Activated T-cell treated with anti-CD3 and anti-CD28 coated beads, Interleukin-2, amount 50 U/mL, for 24 hours (primary cell): ENCODE measurements around the gene TAF6.
A peak's percentile ranks its signal among the peaks of the same experiment; 100 is the strongest.

Experiments
- DNase-seq: peaks from one replicate; pipeline ENCODE4 v3.0.0-alpha.2; 2020
- H3K27ac Mint-ChIP-seq: 2 replicates; pipeline ENCODE4 v1.8.0; 2020; ENCODE audit warnings: mild to moderate bottlenecking, mixed read lengths
- H3K27me3 Mint-ChIP-seq: 2 replicates; pipeline ENCODE4 v1.8.0; 2020; ENCODE audit warnings: mixed read lengths
- H3K36me3 Mint-ChIP-seq: 2 replicates; pipeline ENCODE4 v1.8.0; 2020; ENCODE audit warnings: low read depth, mixed read lengths
- H3K4me1 Mint-ChIP-seq: 2 replicates; pipeline ENCODE4 v1.8.0; 2020; ENCODE audit warnings: low read depth, mixed read lengths
- H3K4me3 Mint-ChIP-seq: 2 replicates; pipeline ENCODE4 v1.8.0; 2020; ENCODE audit warnings: mild to moderate bottlenecking, moderate library complexity, mixed read lengths
- H3K9me3 Mint-ChIP-seq: 2 replicates; pipeline ENCODE4 v1.8.0; 2020; ENCODE audit warnings: mixed read lengths

The TAF6 gene

DNA sequence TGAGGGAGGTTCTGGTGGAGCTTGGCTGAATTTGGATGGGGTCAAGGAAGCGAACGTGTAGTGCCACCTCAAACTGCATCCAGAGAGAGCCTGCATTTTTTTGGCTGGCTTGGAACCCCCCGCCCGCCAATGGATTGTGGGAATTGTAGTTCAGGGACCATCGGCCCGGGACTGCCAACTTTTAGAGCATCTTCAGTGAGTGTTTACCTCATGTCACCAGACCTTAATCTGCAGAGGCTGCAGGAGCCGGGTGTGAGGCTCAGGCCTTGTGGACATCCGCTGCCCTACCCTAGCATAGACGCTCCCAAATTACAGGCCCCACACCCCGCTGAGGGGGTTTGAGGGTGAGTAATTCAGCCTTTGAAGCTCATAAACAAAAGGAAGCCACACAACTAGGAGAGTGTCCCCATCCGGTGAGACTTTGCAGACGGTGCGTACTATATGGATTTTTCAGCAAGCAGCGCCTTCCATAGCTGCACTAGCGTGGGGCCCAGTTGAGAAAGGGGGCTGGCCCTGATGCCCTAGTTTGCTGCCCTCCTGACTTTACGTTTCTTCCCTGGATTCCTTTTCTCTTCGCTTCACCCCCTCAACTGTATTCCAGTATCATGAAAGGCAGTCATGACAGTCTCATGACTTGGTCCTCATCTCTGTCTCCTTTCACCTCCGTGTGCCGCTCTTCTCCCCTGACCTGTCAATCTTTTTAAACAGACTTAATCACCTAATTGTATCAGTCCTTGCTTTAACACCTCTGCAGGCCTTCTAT is 993 bp upstream of the TAF6 start:
- H3K27ac Mint-ChIP-seq: peak overlapping the region; percentile 99
- no peaks in the 10 kb centered on the region for H3K9me3 Mint-ChIP-seq
- H3K4me3 Mint-ChIP-seq: peak overlapping the region; percentile 98
- DNase-seq: no peak
- no peaks in the 10 kb centered on the region for H3K27me3 Mint-ChIP-seq
- H3K4me1 Mint-ChIP-seq: peaks cover 39% of the 10 kb centered on the region
- H3K36me3 Mint-ChIP-seq: peaks cover 53% of the 10 kb centered on the region

DNA sequence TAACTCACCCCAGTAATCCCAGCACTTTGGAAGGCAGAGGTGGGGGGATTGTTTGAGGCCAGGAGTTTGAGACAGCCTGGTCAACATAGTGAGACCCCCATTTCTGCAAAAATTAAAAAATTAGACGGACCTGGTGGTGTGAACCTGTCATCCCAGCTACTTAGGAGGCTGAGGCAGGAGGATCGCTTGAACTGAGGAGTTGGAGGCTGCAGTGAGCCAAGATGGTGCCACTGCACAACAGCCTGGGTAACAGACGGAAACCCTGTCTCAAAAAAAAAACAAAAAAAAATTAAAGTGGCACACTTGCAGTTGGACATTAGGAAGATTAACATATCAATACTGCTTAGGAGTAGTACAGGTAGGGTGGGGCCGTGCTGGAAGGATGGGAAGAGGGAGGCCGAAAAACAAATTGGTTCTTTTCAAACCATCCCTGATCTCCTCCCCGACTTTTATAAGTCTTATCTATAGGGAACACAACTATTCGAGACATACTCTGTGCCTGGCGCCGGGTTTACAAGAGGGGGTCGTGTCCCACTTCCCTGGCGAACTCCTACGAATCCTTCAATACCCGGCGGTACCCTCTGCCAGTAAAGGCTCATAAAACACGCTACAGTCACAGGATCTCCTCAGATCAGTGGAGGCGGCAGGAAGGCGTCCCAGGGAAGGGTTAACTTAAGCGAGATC is 628 bp downstream of the TAF6 start:
- Mint-ChIP-seq H3K4me3 (peak overlapping the region; percentile 98), H3K27me3 (no peaks in the 10 kb centered on the region), H3K27ac (peak overlapping the region; percentile 99), H3K9me3 (no peaks in the 10 kb centered on the region), H3K4me1 (peaks cover 28% of the 10 kb centered on the region), H3K36me3 (peaks cover 53% of the 10 kb centered on the region)
- no peak for DNase-seq

DNA sequence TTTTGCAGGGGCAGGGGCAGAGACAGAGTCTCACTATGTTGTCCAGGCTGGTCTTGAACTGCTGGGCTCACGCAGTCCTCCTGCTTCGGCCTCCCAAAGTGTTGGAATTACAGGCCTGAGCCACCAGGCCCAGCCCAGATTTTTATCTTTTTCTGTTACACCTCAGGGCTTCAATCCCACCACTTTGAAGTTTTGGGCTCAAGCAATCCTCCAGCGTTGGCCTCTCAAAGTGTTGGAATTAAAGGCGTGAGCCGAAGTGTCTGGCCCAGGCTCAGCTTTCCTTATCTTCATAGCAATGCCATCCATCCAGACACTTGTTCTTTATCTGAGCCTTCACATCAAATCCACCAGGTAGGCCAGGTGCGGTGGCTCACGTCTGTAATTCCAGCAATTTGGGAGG is 4.1 kb downstream of the TAF6 start:
- peaks cover 76% of the 10 kb centered on the region for H3K36me3 Mint-ChIP-seq
- no peaks in the 10 kb centered on the region for H3K9me3 Mint-ChIP-seq
- no peak for DNase-seq
- no peak overlapping the region for H3K27ac Mint-ChIP-seq
- no peaks in the 10 kb centered on the region for H3K27me3 Mint-ChIP-seq
- H3K4me3 Mint-ChIP-seq: no peak overlapping the region
- H3K4me1 Mint-ChIP-seq: peaks cover 16% of the 10 kb centered on the region

DNA sequence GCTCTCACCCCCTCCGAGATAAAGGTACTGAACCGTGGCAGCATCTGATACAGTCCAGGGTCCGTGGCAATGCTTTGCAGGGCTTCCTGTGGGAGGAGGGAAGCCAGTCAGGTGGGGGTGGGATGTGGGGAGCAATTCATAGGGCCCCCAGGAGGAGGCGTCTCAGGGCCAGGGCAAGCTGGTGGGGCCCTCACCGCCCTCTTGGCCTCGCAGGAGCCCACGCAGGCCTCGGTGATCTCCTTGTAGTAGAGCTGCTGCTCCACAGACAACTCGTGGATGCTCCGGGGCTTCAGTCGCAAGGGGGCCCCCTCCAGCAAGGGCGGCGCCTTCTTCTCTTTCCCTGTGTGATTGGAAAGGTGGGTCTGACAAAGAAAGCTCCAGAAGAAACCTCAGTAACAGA is 7.2 kb downstream of the TAF6 start:
- no peak for DNase-seq
- no peaks in the 10 kb centered on the region for H3K27me3 Mint-ChIP-seq
- H3K4me3 Mint-ChIP-seq: no peak overlapping the region
- H3K36me3 Mint-ChIP-seq: peaks cover 92% of the 10 kb centered on the region
- no peak overlapping the region for H3K27ac Mint-ChIP-seq
- no peaks in the 10 kb centered on the region for H3K9me3 Mint-ChIP-seq
- H3K4me1 Mint-ChIP-seq: peaks cover 4% of the 10 kb centered on the region

DNA sequence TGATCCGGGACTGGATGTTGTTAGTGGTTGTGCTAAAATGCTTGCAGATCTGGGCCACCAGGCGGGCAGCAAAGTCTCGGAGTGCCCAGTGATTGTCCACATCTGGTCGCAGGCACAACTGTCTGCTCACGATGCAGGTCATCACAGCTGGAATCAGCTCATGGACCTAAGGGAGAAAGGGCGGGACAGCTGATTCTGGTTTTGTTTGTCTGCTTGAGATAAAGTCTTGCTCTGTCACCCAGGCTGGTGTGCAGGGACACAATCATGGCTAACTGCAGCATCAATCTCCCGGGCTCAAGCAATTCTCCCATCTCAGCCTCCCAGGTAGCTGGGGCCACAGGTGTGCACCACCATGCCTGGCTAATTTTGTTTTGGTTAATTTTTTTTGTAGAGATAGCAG is 8.0 kb downstream of the TAF6 start:
- no peak overlapping the region for H3K4me3 Mint-ChIP-seq
- H3K27me3 Mint-ChIP-seq: no peaks in the 10 kb centered on the region
- H3K27ac Mint-ChIP-seq: no peak overlapping the region
- H3K9me3 Mint-ChIP-seq: no peaks in the 10 kb centered on the region
- peaks cover 92% of the 10 kb centered on the region for H3K36me3 Mint-ChIP-seq
- DNase-seq: no peak
- peaks cover 4% of the 10 kb centered on the region for H3K4me1 Mint-ChIP-seq

DNA sequence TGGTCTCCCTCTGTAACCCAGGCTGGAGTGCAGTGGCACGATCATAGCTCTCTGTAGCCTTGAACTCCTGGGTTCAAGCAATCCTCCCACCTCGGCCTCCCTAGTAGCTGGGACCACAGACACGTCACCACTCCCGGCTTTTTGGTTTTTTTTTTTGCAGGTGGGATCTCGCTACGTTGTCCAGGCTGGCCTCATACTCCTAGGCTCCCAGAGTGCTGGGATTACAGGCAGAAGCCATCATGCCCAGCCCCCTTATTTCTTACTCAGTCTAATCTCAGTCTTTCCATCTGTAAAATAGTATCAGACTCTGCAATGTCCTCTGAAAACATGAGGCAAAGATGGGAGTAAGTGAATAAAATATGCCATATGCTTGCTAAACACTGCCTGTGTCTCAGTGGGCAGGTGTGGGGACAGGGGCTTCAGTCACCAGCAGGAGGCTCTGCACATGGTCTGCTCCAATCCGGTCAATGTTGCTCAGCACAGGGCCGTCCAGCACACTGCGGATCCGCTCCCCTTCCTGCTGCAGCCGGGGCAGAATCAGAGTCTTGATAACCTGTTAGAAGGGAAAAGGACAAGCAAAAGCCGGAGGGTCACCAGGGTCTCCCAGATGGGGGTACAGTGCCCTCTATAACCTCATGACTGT is 9.5 kb downstream of the TAF6 start:
- H3K36me3 Mint-ChIP-seq: peaks cover 95% of the 10 kb centered on the region

DNA sequence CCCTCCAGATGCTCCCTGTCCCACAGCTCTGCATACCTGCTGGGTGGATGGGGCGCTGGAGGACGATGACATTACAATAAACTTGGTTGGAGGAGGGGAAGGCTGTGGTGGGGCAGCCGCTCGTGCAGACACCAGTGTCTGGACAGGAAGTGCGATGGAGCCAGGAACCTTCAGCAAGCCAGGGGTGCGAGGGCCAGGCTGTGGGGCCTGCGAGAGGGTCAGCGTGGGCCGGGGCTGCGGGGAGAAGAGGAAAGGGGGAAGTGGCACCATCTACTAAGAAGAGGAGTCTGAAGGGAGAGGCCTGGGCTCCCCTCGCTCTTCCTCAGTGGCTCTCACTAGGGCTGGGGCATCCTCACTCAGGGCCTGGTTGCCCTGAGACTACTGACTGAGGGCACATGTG is 11.3 kb downstream of the TAF6 start:
- Mint-ChIP-seq H3K27ac (no peak overlapping the region), H3K4me3 (no peak overlapping the region), H3K9me3 (no peaks in the 10 kb centered on the region), H3K36me3 (peaks cover 92% of the 10 kb centered on the region), H3K27me3 (no peaks in the 10 kb centered on the region), H3K4me1 (peaks cover 7% of the 10 kb centered on the region)
- DNase-seq: no peak

More for the DNA sequence above, 9.5 kb downstream of the TAF6 start:
- Mint-ChIP-seq H3K27ac (no peak overlapping the region), H3K4me3 (no peak overlapping the region), H3K27me3 (no peaks in the 10 kb centered on the region), H3K4me1 (no peaks in the 10 kb centered on the region), H3K9me3 (no peaks in the 10 kb centered on the region)
- DNase-seq: no peak

DNA sequence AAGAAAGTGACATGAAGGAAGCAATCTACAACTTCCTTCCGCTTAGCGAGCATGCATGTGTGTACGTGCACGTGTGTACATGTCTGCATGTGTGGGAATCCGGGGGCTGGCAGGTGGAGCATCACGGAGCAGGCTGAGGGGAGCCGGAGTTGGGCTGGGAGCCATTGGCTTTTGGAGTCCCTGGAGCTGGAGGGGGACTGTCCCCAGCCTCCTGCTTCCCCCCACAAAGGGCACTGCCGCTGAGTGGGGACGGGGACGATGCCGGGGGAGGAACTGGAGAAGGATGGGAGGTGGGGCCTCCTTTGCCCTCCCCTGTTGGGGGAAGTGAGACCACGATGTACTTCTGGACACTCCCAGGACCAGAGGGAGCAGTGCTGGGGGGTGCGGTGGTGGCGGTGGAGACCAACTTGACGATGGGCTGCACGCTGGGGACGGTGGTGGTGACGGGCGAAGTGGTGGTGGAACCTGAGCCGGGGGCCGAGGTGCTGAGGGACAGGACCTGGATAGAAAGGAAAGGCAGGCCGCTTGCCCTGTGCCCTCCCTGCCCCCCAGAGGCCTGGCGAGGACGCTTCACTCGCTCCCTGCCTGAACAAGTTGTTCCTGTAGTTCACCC is 11.9 kb downstream of the TAF6 start:
- Mint-ChIP-seq H3K9me3 (no peaks in the 10 kb centered on the region), H3K4me1 (peaks cover 13% of the 10 kb centered on the region), H3K27me3 (no peaks in the 10 kb centered on the region), H3K36me3 (peaks cover 85% of the 10 kb centered on the region), H3K4me3 (no peak overlapping the region), H3K27ac (peak overlapping the region; percentile 66)
- no peak for DNase-seq

DNA sequence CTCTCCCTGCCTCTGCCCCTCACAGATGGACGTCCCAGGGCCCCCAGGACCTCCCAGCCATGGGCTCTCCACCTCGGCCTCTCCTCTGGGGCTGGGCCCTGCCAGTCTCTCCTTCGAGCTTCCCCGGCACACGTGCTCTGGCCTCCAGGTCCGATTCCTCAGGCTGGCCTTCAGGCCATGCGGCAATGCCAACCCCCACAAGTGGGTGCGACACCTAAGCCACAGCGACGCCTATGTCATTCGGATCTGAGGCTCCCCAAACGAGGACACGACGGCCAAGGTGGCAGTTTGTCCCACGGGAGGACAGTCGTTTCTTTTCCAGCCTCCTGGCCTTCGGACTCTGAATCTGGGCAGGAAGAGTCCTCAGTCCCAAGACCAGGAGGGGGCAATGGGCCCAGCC is 12.5 kb downstream of the TAF6 start:
- H3K4me1 Mint-ChIP-seq: peaks cover 13% of the 10 kb centered on the region
- no peak for DNase-seq
- H3K27ac Mint-ChIP-seq: peak overlapping the region; percentile 66
- H3K27me3 Mint-ChIP-seq: no peaks in the 10 kb centered on the region
- H3K9me3 Mint-ChIP-seq: no peaks in the 10 kb centered on the region
- no peak overlapping the region for H3K4me3 Mint-ChIP-seq
- peaks cover 80% of the 10 kb centered on the region for H3K36me3 Mint-ChIP-seq

DNA sequence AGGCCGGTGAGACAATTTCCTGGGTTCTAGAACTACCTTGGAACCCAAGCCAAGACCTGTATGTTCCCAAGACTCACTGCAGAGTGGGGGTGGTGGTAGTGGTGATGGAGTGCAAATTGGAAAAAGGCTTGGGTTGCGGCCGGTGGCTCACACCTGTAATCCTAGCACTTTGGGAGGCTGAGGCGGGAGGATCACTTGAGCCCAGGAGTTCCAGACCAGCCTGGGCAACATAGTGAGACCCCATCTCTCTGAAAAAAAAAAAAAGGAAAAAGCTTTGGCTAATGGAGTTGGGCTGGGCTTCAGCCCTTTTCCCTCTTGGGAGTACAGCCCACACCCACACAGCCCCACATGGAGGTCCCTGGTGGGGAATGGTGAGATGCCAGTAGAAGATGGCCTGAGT is 13.6 kb downstream of the TAF6 start:
- H3K36me3 Mint-ChIP-seq: peaks cover 80% of the 10 kb centered on the region
- no peak overlapping the region for H3K27ac Mint-ChIP-seq
- peaks cover 13% of the 10 kb centered on the region for H3K4me1 Mint-ChIP-seq

DNA sequence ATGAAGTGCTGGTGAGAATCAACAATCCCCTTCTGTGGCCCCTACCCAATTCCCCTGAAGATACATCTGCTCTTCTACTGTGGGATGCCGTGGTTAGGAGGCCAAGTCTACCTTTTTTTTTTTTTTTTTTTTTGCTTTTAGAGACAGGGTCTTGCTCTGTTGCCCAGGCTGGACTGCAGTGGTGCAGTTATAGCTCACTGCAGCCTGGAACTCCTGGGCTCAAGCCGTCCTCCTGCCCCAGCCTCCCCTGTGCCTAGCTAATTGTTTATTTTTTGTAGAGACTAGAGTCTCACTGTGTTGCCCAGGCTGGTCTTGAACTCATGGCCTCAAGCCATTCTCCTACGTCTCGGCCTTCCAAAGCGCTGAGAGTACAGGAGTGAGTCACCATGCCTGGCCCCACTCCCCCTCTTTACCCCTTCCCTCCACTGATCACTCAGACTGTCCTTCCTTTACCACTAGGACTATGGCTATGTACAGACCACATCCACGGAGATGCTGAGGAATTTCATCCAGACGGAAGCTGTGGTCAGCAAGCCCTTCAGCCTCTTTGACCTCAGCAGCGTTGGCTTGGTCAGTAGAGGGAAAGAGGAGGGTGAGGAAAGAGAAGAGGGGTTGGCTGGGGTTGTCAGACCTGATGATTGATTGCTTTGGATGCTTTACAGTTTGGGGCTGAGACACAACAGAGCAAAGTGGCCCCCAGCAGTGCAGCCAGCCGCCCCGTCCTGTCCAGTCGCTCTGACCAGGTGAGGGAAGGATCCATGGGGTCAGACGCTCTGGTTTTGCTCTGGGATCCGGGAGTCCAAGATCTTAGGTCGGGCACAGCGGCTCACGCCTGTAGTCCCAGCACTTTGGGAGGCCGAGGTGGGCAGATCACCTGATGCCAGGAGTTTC is 16.0 kb downstream of the TAF6 start:
- Mint-ChIP-seq H3K27ac (no peak overlapping the region), H3K4me3 (peak overlapping the region; percentile 97), H3K36me3 (peaks cover 80% of the 10 kb centered on the region), H3K27me3 (no peaks in the 10 kb centered on the region), H3K9me3 (no peaks in the 10 kb centered on the region), H3K4me1 (peaks cover 33% of the 10 kb centered on the region)
- DNase-seq: no peak

More for the DNA sequence above, 13.6 kb downstream of the TAF6 start:
- no peak for DNase-seq
- Mint-ChIP-seq H3K27me3 (no peaks in the 10 kb centered on the region), H3K9me3 (no peaks in the 10 kb centered on the region), H3K4me3 (no peak overlapping the region)

DNA sequence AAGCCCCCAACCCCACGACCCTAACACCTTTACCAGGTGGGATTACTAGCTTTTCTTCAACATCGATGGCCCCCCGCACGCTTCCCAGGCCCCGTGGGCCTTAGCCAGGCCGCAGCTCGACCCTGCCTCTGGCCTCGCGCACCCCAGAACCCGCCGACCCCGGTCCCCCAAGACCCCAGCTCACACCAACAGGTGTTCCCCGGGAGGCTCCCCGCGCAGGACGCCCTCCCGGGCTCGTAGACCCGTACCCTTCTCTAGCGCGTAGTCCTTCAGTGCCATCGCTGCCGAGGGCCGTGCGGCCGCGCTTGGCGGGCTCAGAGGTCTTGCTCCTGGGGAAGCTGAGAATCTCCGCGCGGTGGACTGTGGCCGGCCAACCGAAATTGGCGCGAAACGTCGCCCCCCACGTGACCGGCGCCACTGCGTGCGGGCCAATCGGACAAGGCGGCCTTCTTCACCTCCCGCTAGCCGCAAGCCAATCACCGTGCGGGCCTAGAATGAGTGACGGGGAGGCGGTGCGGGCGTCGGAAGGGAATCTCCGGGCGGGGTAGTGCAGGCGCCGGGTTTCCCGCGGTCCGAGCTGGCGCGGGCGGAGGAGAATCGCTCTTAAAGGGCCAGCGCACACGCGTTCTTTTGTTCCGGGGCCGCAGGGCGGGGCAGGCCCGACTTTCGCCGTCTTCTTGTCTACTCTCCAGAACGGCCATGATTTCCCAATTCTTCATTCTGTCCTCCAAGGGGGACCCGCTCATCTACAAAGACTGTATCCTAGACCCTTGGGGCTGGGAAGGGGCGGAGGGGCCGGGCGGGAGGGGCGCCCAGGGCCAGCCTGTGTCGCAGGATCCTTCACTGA is 17.9 kb downstream of the TAF6 start, which contains the start of the genes AP4M1 and MCM7:
AP4M1 (plus strand) TSS at position 628 of the 847 bp plus-strand sequence; CDS start at position 700, 72 bp downstream.
MCM7 (minus strand) TSS at position 382 of the 847 bp plus-strand sequence; CDS start at position 279, 103 bp downstream.
- peaks cover 82% of the 10 kb centered on the region for H3K36me3 Mint-ChIP-seq
- peaks cover 46% of the 10 kb centered on the region for H3K4me1 Mint-ChIP-seq
- peak within 1 kb of the TSS; percentile 97 for H3K4me3 Mint-ChIP-seq
- DNase-seq: peak; percentile 97
- peak within 1 kb of the TSS; percentile 99 for H3K27ac Mint-ChIP-seq
- H3K27me3 Mint-ChIP-seq: no peaks in the 10 kb centered on the region
- no peaks in the 10 kb centered on the region for H3K9me3 Mint-ChIP-seq

DNA sequence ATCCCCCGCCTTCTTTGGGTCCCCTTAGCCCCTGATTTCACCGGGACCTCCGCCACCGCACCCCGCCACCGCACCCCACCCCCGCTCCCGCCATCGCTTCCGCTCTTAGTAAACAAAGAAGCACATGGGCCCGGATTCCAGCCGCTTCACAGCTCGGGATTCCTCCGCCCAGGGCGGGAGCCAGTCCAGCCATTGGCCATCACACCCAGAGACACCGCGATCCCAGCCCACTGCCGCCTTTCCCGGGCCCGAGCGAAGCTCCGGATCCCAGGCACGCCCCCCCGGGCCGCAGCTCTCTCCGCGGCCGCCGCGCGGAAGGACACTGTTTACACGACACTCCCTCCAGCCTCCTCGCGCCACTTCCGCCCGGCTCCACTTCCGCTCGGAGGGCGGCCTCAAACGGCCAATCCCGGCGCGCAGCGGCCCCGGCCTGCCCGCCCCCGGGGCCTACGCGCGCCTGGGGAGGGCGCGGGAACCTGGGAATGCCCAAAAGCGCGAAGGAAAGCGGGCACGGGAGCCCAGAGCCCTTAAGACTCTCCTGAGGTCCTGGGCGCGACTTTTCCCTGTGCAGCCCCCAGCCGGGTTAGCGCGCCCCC is 18.6 kb downstream of the TAF6 start:
- Mint-ChIP-seq H3K27ac (peak overlapping the region; percentile 99), H3K27me3 (no peaks in the 10 kb centered on the region), H3K9me3 (no peaks in the 10 kb centered on the region), H3K36me3 (peaks cover 82% of the 10 kb centered on the region), H3K4me3 (peak overlapping the region; percentile 97), H3K4me1 (peaks cover 50% of the 10 kb centered on the region)
- peak; percentile 92 for DNase-seq
